Activated naive CD4-positive, alpha-beta T cell treated with anti-CD3 and anti-CD28 coated beads, Interleukin-2, amount 50 U/mL, for 24 hours (primary cell): ENCODE data around the gene PSMD8.
"Not testable (repeated sequence)": the region's sequence is repeated elsewhere in the genome, so short reads cannot be mapped to it uniquely, and the experiment has no call there.

ENCODE experiments used
- H3K27ac Mint-ChIP-seq: one replicate; pipeline ENCODE4 v1.8.0; 2021; ENCODE audit warnings: mild to moderate bottlenecking, mixed read lengths
- H3K27me3 Mint-ChIP-seq: one replicate; pipeline ENCODE4 v1.8.0; 2021; ENCODE audit warnings: mixed read lengths
- H3K36me3 Mint-ChIP-seq: one replicate; pipeline ENCODE4 v1.8.0; 2021; ENCODE audit warnings: mixed read lengths
- H3K4me1 Mint-ChIP-seq: one replicate; pipeline ENCODE4 v1.8.0; 2021; ENCODE audit warnings: mixed read lengths
- H3K4me3 Mint-ChIP-seq: one replicate; pipeline ENCODE4 v1.8.0; 2021; ENCODE audit warnings: mild to moderate bottlenecking, mixed read lengths
- H3K9me3 Mint-ChIP-seq: one replicate; pipeline ENCODE4 v1.8.0; 2021; ENCODE audit warnings: mixed read lengths

PSMD8 gene

GRCh38 chr19:38374332-38375097 lies at the start of gene PSMD8:
TSS of gene PSMD8 (plus strand) at chr19:38374571. CDS start at chr19:38374602, 31 bp downstream.
- Mint-ChIP-seq H3K4me3 (peak within 1 kb of the TSS; percentile 98), H3K9me3 (no peaks in the 10 kb centered on the region)

DNA sequence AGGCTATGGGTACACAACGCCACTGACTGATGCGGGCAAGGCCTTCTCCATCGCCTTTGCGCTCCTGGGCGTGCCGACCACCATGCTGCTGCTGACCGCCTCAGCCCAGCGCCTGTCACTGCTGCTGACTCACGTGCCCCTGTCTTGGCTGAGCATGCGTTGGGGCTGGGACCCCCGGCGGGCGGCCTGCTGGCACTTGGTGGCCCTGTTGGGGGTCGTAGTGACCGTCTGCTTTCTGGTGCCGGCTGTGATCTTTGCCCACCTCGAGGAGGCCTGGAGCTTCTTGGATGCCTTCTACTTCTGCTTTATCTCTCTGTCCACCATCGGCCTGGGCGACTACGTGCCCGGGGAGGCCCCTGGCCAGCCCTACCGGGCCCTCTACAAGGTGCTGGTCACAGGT lies 47.8 kb upstream of the PSMD8 start:
- no peaks in the 10 kb centered on the region for H3K9me3 Mint-ChIP-seq
- no peak overlapping the region for H3K27ac Mint-ChIP-seq
- peaks cover 9% of the 10 kb centered on the region for H3K36me3 Mint-ChIP-seq
- peaks cover 8% of the 10 kb centered on the region for H3K4me1 Mint-ChIP-seq
- H3K27me3 Mint-ChIP-seq: no peaks in the 10 kb centered on the region
- H3K4me3 Mint-ChIP-seq: no peak overlapping the region

More at GRCh38 chr19:38374332-38375097, at the start of gene PSMD8:
- H3K36me3 Mint-ChIP-seq: peaks cover 14% of the 10 kb centered on the region
- H3K27me3 Mint-ChIP-seq: peaks cover 2% of the 10 kb centered on the region
- peak within 1 kb of the TSS; percentile 100 for H3K27ac Mint-ChIP-seq
- peaks cover 30% of the 10 kb centered on the region for H3K4me1 Mint-ChIP-seq

- no peaks in the 10 kb centered on the region for H3K4me1 Mint-ChIP-seq
These were observed 44.7 kb upstream of the PSMD8 start for GRCh38 chr19:38329651-38330050.

GRCh38 chr19:38331728-38332127 lies 42.6 kb upstream of the PSMD8 start:
- Mint-ChIP-seq H3K27ac (no peak overlapping the region), H3K4me3 (no peak overlapping the region), H3K4me1 (peaks cover 2% of the 10 kb centered on the region), H3K27me3 (no peaks in the 10 kb centered on the region), H3K9me3 (no peaks in the 10 kb centered on the region), H3K36me3 (peaks cover 7% of the 10 kb centered on the region)

More at GRCh38 chr19:38329651-38330050, 44.7 kb upstream of the PSMD8 start:
- Mint-ChIP-seq H3K27ac (no peak overlapping the region), H3K4me3 (no peak overlapping the region), H3K27me3 (no peaks in the 10 kb centered on the region), H3K9me3 (no peaks in the 10 kb centered on the region), H3K36me3 (peaks cover 9% of the 10 kb centered on the region)

DNA sequence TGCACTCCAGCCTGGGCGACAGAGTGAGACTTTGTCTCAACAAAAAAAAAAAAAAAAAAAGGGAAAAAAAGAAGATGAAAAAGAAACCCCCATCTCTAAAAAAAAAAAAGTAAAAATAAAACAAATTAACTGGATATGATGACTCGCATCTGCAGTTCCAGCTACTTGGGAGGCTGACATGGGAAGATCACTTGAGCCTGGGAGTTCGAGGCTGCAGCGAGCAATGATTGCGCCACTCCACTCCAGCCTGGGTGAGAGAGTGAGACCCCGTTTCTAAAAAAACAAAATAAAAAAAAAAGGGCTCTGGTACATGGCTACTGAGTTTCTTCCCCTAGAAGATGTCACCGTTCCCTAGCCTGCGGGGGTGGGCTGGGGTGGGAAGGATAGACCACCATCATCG lies 41.1 kb upstream of the PSMD8 start:
- Mint-ChIP-seq H3K4me3 (no peak overlapping the region), H3K36me3 (peaks cover 3% of the 10 kb centered on the region), H3K4me1 (peaks cover 9% of the 10 kb centered on the region), H3K27ac (no peak overlapping the region), H3K9me3 (no peaks in the 10 kb centered on the region), H3K27me3 (no peaks in the 10 kb centered on the region)

- Mint-ChIP-seq H3K36me3 (no peaks in the 10 kb centered on the region), H3K9me3 (no peaks in the 10 kb centered on the region), H3K4me1 (peaks cover 13% of the 10 kb centered on the region), H3K4me3 (peak overlapping the region; percentile 94), H3K27me3 (no peaks in the 10 kb centered on the region), H3K27ac (peak overlapping the region; percentile 95)
These were observed 38.3 kb upstream of the PSMD8 start for GRCh38 chr19:38335949-38336637.

GRCh38 chr19:38336638-38337359 lies 37.6 kb upstream of the PSMD8 start:
- Mint-ChIP-seq H3K9me3 (no peaks in the 10 kb centered on the region), H3K27me3 (no peaks in the 10 kb centered on the region), H3K27ac (peak overlapping the region; percentile 95), H3K36me3 (no peaks in the 10 kb centered on the region), H3K4me3 (peak overlapping the region; percentile 94), H3K4me1 (peaks cover 13% of the 10 kb centered on the region)

DNA sequence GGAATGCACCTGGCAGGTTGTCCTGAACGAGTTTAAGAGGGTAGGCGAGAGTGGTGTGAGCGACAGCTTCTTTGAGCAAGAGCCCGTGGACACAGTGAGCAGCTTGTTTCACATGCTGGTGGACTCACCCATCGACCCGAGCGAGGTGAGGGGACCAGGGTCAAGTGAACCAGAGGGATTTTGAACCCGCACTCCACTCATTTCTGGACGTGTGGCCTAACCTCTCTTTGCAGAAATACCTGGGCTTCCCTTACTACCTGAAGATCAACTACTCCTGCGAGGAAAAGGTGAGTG lies 37.1 kb upstream of the PSMD8 start:
- no peaks in the 10 kb centered on the region for H3K27me3 Mint-ChIP-seq
- no peaks in the 10 kb centered on the region for H3K9me3 Mint-ChIP-seq
- peak overlapping the region; percentile 94 for H3K4me3 Mint-ChIP-seq
- H3K27ac Mint-ChIP-seq: peak overlapping the region; percentile 95
- no peaks in the 10 kb centered on the region for H3K36me3 Mint-ChIP-seq
- H3K4me1 Mint-ChIP-seq: peaks cover 13% of the 10 kb centered on the region

DNA sequence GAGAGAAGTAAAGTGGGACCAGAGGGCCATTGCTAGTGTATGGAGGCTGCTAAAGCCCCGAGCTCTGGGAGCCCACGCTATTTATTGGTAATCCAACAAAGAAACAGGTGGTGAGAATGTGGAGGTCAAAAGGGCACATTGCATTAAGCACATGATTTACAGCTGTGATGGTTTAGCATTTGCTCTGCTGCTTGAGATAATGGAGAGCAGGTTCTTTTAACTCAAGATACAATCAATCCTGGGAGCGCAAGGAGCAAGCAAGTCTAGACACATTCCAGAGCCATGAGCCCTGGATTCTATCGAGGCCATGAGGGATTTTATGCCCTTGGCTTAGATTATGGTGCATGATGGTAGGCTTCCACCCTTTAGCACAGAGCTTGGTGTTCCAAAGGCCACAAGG lies 35.4 kb upstream of the PSMD8 start:
- H3K9me3 Mint-ChIP-seq, H3K36me3 Mint-ChIP-seq, H3K27me3 Mint-ChIP-seq, H3K27ac Mint-ChIP-seq, H3K4me3 Mint-ChIP-seq: not testable (repeated sequence)
- peaks cover 13% of the 10 kb centered on the region for H3K4me1 Mint-ChIP-seq

DNA sequence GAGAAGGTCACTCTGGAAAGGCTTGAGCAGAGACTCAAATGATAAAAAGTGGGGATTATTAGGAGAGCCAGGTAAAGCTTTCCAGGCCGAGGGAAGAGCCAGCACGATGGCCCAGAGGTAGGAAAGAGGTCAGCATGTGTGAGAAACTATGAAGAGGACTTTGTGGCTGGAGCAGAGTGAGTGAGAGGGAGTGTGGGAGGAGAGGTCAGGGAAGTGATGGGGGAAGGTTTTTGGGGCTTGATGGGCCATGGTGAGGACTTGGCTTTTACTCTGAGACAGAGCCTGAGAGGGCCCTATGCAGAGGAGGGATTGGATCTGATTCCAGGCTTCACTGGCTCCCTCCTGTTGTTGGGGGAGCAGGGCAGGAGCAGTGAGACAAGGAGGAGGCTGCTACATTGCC lies 33.4 kb upstream of the PSMD8 start:
- H3K27ac Mint-ChIP-seq: no peak overlapping the region
- H3K9me3 Mint-ChIP-seq: no peaks in the 10 kb centered on the region
- peaks cover 13% of the 10 kb centered on the region for H3K4me1 Mint-ChIP-seq
- H3K27me3 Mint-ChIP-seq: no peaks in the 10 kb centered on the region
- no peak overlapping the region for H3K4me3 Mint-ChIP-seq
- H3K36me3 Mint-ChIP-seq: no peaks in the 10 kb centered on the region

DNA sequence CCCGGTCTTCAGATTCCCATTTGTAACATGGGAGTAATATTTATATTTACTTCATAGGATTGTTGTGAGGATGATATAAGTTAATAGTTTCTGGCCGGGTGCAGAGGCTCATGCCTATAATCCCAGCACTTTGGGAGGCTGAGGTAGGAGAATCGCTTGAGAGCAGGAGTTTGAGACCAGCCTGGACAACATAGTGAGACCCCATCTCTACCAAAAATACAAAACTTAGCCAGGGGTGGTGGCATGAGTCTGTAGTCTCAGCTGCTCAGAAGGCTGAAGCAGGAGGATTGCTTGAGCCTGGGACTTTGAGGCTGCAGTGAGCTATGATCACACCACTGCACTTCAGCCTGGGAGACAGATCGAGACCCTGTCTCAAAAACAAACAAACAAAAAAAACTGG lies 27.5 kb upstream of the PSMD8 start:
- Mint-ChIP-seq H3K27ac (no peak overlapping the region), H3K27me3 (no peaks in the 10 kb centered on the region), H3K9me3 (no peaks in the 10 kb centered on the region), H3K4me3 (no peak overlapping the region), H3K36me3 (no peaks in the 10 kb centered on the region), H3K4me1 (no peaks in the 10 kb centered on the region)

GRCh38 chr19:38350883-38351282 lies 23.5 kb upstream of the PSMD8 start:
- Mint-ChIP-seq H3K36me3 (no peaks in the 10 kb centered on the region), H3K4me3 (no peak overlapping the region), H3K4me1 (no peaks in the 10 kb centered on the region), H3K9me3 (no peaks in the 10 kb centered on the region), H3K27me3 (no peaks in the 10 kb centered on the region), H3K27ac (no peak overlapping the region)

DNA sequence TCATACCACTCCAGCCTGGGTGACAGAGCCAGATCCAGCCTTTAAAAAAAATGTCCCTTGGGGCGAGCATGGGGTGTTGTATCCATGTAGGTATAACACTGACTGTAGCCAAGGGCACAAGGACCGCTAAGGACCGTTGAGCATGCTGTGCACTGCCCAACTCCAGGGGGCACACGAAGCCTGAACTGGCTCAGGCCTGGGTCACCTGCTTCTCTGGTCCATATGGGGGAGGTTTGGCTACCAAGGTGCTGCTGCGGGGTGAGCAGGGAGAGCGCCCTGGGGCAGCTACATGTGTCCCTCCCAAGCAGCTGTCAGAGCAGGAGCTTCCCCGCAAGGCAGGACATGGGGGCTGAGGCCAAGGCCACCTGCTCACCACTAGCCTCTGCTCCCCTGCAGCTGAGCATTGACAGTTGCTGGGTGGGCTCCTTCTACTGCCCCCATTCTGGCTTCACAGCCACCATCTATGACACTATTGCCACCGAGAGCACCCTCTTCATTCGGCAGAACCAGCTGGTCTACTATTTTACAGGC lies 22.4 kb upstream of the PSMD8 start:
- Mint-ChIP-seq H3K4me3 (no peak overlapping the region), H3K27ac (no peak overlapping the region), H3K9me3 (no peaks in the 10 kb centered on the region), H3K27me3 (no peaks in the 10 kb centered on the region), H3K4me1 (no peaks in the 10 kb centered on the region), H3K36me3 (no peaks in the 10 kb centered on the region)

GRCh38 chr19:38352611-38353010 lies 21.8 kb upstream of the PSMD8 start:
- H3K27ac Mint-ChIP-seq: no peak overlapping the region
- no peaks in the 10 kb centered on the region for H3K36me3 Mint-ChIP-seq
- no peaks in the 10 kb centered on the region for H3K9me3 Mint-ChIP-seq
- no peak overlapping the region for H3K4me3 Mint-ChIP-seq
- no peaks in the 10 kb centered on the region for H3K4me1 Mint-ChIP-seq
- H3K27me3 Mint-ChIP-seq: no peaks in the 10 kb centered on the region

DNA sequence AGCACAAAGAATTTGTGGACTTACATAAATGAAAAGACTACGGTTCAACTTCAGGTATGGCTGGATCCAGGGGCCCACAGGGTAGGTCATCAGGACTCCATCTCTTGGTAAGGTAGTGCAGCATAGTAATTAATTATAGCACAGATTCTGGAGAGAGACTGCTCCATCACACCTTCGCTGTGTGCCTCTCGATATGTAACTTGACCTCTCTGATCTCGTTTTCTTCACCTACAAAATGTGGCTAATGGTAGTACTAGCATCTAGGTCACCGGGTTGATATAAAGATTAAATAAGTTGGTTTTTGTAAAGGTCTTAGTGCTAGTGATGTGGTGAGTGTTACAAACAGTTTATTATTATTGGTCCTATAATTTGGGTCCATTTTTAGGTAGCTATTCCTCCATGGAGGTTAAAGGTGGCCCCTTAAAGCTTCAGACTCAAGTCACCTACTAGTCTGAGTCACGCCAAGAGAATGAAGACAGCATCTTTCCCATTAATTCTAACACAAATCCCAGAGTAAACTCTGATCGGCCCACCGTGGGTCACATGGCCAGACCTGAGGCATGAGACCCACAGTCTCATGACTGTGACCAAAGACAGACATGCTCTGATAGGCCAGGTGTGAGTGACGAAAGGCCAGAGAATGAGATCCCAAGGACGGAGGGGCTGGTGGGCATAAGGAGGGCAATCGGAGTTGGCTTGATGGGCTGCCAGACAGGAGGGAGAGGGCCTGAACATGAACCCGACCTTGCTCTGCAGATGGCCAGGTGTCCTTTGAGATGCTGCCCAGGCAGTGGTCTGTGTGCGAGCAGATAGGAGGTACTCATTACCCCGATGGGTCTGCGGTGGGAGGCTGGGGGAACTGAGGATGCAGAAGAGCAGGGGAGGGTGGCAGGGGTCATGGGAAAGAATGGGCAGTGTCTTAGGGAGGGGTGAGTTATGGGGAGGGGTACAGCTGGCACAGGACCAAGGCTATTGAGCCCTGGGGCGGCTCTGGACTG lies 18.3 kb upstream of the PSMD8 start:
- Mint-ChIP-seq H3K27ac (no peak overlapping the region), H3K36me3 (no peaks in the 10 kb centered on the region), H3K4me3 (no peak overlapping the region), H3K9me3 (no peaks in the 10 kb centered on the region), H3K4me1 (peaks cover 6% of the 10 kb centered on the region), H3K27me3 (peaks cover 6% of the 10 kb centered on the region)
